GM12892 (cell line): ENCODE data around the gene SH3BP4.

ENCODE experiments used
- POLR2A ChIP-seq: IDR thresholded peaks from 2 replicates; pipeline ENCODE4 v1.6.1; 2011; ENCODE audit warnings: low read depth, low read length, control low read depth
- POLR2AphosphoS5 ChIP-seq: IDR thresholded peaks from 2 replicates; pipeline ENCODE4 v1.6.1; 2011; ENCODE audit warnings: low read depth, low read length, control low read depth

- TF ChIP-seq POLR2A (no peak), POLR2AphosphoS5 (no peak)
Observed at GRCh38 chr2:235059161-235059560, 107.3 kb downstream of the SH3BP4 start.
